ENCODE results near the gene MALRD1. TPM values are rescaled to one million over a fixed set of nuclear protein-coding genes. Genes with fewer than 3 reads are reported as not detected.
A peak's percentile ranks its signal among the peaks of the same experiment; 100 is the strongest.

Gene MALRD1
- total RNA-seq, 1 experiment from 2014 or later, result not detected

DNA sequence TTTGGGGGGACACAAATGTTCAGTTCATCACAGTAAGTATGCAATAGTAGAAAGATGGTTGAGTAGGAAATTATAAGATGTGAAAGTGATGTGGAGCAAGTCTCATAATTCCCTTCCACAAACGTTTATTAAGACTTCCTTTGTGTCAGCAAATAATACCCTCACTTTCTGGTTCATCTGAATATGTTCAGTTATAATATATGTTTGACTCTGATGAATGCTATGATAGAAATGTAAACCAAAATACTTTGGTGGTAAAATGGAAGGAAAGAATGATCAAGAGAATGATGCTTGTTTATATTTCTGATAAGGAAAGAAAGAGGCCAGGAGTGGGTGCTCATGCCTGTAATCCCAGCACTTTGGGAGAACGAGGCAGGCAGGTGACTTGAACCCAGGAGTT lies 655.9 kb downstream of the MALRD1 start:
- no peaks in the 10 kb centered on the region for H3K27me3 ChIP-seq
- H3K27ac ChIP-seq, result no peak overlapping the region
- H3K9me3 ChIP-seq (replicated peaks), result no peaks in the 10 kb centered on the region
- DNase-seq, result no peak
- no peak overlapping the region for H3K4me3 ChIP-seq
- H3K4me1 ChIP-seq, result no peaks in the 10 kb centered on the region; the same call in 1 of the 2 replicates
- no peaks in the 10 kb centered on the region for H3K36me3 ChIP-seq

- H3K9me3 ChIP-seq (replicated peaks), result no peaks in the 10 kb centered on the region
- H3K4me3 ChIP-seq, result no peak overlapping the region
- no peak overlapping the region for H3K27ac ChIP-seq
- H3K4me1 ChIP-seq, result no peaks in the 10 kb centered on the region; the same call in 1 of the 2 replicates
- no peaks in the 10 kb centered on the region for H3K36me3 ChIP-seq
- no peaks in the 10 kb centered on the region for H3K27me3 ChIP-seq
- DNase-seq, result no peak
Observed at GRCh38 chr10:19705250-19705649, 656.6 kb downstream of the MALRD1 start.

DNA sequence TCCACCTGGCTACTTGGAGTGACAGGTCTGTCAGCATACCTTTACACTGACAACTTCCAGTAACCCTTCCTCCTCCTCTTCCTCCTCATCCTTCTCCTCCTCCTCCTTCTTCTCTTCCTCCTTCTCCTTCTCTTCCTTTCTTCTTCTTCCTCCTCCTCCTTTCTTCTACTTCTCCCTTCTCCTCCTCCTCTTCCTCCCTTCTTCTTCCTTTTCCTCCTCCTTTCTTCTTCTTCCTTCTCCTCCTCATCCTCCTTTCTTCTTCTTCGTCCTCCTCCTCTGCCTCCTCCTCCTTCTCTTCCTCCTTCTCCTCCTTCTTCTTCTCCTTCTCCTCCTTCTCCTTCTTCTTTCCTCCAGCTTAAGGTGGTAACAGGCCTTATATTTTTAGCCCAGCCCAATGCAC lies 658.3 kb downstream of the MALRD1 start:
- H3K4me1 ChIP-seq, result no peaks in the 10 kb centered on the region; the same call in 1 of the 2 replicates
- H3K27ac ChIP-seq, result no peak overlapping the region
- no peak for DNase-seq
- no peaks in the 10 kb centered on the region for H3K9me3 ChIP-seq (replicated peaks)
- H3K27me3 ChIP-seq, result no peaks in the 10 kb centered on the region
- no peaks in the 10 kb centered on the region for H3K36me3 ChIP-seq
- no peak overlapping the region for H3K4me3 ChIP-seq

DNA sequence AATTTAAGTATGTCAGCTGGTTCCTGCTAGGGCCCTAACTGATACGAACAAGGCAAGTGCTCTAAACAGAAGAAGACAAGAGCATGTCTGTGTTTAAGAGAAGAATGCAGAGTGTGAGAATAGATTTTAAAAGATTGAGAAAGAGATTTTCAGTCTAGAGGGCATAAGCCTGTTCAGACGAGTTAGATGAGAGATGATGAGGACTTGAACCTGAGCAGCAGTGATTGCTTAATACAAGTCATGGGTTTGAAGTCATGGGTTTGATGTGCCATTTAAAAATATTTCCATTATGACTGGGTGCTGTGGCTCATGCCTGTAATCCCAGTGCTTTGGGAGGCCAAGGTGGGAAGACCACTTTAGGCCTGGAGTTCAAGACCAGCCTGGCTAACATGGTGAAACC lies 658.8 kb downstream of the MALRD1 start:
- H3K27ac ChIP-seq, result no peak overlapping the region
- no peaks in the 10 kb centered on the region for H3K27me3 ChIP-seq
- DNase-seq, result no peak
- H3K36me3 ChIP-seq, result no peaks in the 10 kb centered on the region
- H3K9me3 ChIP-seq (replicated peaks), result no peaks in the 10 kb centered on the region
- no peak overlapping the region for H3K4me3 ChIP-seq
- no peaks in the 10 kb centered on the region for H3K4me1 ChIP-seq

DNA sequence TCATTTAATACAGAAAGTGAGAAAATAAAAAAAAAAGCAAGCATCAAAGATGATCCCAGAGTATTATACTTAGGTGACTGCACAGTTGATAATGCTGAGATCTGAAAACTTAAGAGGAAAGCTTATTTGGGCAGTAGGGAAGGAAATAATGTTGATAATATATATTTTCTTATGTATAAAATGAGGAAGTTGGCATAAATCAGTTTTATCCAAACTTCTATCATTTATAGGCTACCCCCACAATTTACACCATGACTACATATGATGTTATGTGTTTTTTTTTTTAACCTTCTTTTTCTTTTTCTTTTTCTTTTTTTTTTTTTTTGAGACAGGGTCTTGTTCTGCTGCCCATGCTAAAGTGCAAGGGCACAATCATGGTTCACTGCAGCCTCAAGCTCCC lies 659.4 kb downstream of the MALRD1 start:
- Histone ChIP-seq H3K27ac (no peak overlapping the region), H3K4me1 (no peaks in the 10 kb centered on the region), H3K9me3 (replicated peaks) (no peaks in the 10 kb centered on the region), H3K27me3 (no peaks in the 10 kb centered on the region), H3K36me3 (no peaks in the 10 kb centered on the region), H3K4me3 (no peak overlapping the region)
- DNase-seq, result no peak

DNA sequence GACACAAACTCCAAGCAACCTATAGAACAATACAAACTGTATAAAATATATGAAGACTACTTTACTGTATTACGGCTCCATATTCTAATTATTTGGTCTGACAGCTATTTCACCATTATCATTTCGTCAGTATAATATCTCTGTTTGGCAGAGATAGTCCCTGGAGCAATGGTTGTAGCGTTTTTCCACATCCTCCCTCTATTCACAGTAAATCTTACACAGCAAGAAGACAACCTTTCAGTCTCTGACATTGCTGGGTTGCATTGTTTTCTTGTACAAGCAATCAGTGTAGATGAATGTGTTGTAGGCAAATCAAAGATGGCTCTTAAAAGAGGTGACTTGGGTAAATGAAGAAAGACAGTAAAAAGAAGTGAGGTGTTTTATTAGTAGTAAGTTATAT lies 662.0 kb downstream of the MALRD1 start:
- DNase-seq, result no peak
- H3K27ac ChIP-seq, result no peak overlapping the region

DNA sequence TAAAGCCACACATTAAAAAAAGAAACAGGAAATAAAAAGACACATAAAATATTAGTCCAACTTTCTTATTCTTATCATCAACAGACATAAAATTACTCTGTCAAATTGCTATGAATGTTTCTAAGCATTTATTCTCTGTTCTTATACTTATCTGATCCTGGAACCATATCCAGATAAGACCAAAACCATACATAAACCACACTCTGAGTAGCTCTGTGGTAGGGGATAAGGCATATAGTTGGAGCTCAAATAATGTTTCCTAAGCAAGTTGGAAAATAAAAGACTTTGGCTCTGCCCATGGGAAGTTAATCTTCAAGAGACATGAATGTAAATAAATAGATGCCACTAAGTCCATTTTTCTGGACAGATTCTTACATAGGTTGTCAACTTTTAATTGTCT lies 664.6 kb downstream of the MALRD1 start:
- Histone ChIP-seq H3K4me3 (no peak overlapping the region), H3K27ac (no peak overlapping the region), H3K4me1 (no peaks in the 10 kb centered on the region), H3K36me3 (no peaks in the 10 kb centered on the region), H3K9me3 (replicated peaks) (no peaks in the 10 kb centered on the region), H3K27me3 (no peaks in the 10 kb centered on the region)
- no peak for DNase-seq

More for the DNA sequence above, 662.0 kb downstream of the MALRD1 start:
- Histone ChIP-seq H3K9me3 (replicated peaks) (no peaks in the 10 kb centered on the region), H3K4me1 (no peaks in the 10 kb centered on the region), H3K27me3 (no peaks in the 10 kb centered on the region), H3K4me3 (no peak overlapping the region), H3K36me3 (no peaks in the 10 kb centered on the region)

DNA sequence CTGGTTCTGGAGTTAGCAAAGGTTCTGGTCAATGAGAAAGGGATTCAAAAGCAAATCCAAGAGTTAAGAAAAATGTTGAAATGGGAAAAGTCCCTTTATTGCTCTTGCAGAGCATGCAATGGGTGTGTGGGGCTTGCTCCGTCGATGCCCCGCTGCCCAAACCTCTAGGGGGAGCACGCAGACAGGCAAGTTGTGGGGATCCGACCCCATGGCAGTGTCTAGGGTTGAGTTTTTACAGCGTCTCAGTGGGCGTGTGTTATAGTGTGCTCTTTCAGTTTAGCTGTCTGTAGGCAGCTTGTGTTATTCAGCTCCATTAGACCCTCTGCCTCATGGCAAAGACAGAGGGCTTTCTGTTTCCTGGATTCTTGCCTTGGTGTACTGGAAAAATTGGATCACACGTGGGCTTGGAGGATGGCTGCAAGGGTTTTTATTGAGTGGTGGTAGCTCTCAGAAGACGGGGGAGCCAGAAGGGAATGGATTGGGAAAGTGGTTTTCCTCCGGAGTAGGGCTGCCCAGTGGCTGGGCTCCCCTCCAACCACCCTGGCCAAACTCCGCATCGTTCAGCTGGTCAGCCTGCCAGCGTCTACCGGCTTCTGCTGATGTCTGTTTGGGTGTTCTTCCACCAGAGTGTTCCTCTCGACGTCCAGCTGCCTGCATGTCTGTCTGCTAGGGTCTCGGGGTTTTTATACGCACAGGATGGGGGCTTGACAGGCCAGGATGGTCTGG lies 665.4 kb downstream of the MALRD1 start:
- H3K36me3 ChIP-seq, result no peaks in the 10 kb centered on the region
- H3K27me3 ChIP-seq, result no peaks in the 10 kb centered on the region

GRCh38 chr10:19719284-19719683 lies 670.7 kb downstream of the MALRD1 start:
- no peaks in the 10 kb centered on the region for H3K9me3 ChIP-seq (replicated peaks)
- no peak overlapping the region for H3K4me3 ChIP-seq
- H3K27ac ChIP-seq, result no peak overlapping the region
- no peaks in the 10 kb centered on the region for H3K27me3 ChIP-seq
- no peaks in the 10 kb centered on the region for H3K36me3 ChIP-seq
- 0 out of 2 replicates have a peak, but pooled peaks cover 4% of the 10 kb centered on the region for H3K4me1 ChIP-seq
- peak; percentile 18 to 64 for DNase-seq

More for the DNA sequence above, 665.4 kb downstream of the MALRD1 start:
- Histone ChIP-seq H3K4me1 (no peaks in the 10 kb centered on the region), H3K9me3 (replicated peaks) (no peaks in the 10 kb centered on the region), H3K4me3 (no peak overlapping the region), H3K27ac (no peak overlapping the region)
- peak; percentile 13 to 24 for DNase-seq

- Histone ChIP-seq H3K9me3 (replicated peaks) (no peaks in the 10 kb centered on the region), H3K27ac (no peak overlapping the region), H3K4me3 (no peak overlapping the region), H3K36me3 (no peaks in the 10 kb centered on the region), H3K4me1 (peaks cover 14% of the 10 kb centered on the region; the same call in 1 of the 2 replicates), H3K27me3 (no peaks in the 10 kb centered on the region)
- no peak for DNase-seq
Observed at GRCh38 chr10:19724287-19724686, 675.7 kb downstream of the MALRD1 start.

- Histone ChIP-seq H3K4me3 (peak overlapping the region; percentile 30; the same call in 1 of the 2 replicates), H3K27ac (peak overlapping the region; percentile 58), H3K27me3 (no peaks in the 10 kb centered on the region), H3K9me3 (replicated peaks) (no peaks in the 10 kb centered on the region), H3K36me3 (no peaks in the 10 kb centered on the region), H3K4me1 (peaks cover 10% of the 10 kb centered on the region; the same call in 1 of the 2 replicates)
- DNase-seq, result peak; percentile 49 to 73
Observed at GRCh38 chr10:19728376-19728775, 679.8 kb downstream of the MALRD1 start.

- Histone ChIP-seq H3K4me1 (peaks cover 10% of the 10 kb centered on the region; the same call in 1 of the 2 replicates), H3K36me3 (no peaks in the 10 kb centered on the region), H3K4me3 (no peak overlapping the region), H3K27ac (peak overlapping the region; percentile 58; the same call in 1 of the 2 replicates), H3K9me3 (replicated peaks) (no peaks in the 10 kb centered on the region), H3K27me3 (no peaks in the 10 kb centered on the region)
- DNase-seq, result peak in 1 of 2 experiments; percentile 19
Observed at GRCh38 chr10:19728964-19729363, 680.4 kb downstream of the MALRD1 start.

- Histone ChIP-seq H3K4me3 (no peak overlapping the region), H3K9me3 (replicated peaks) (no peaks in the 10 kb centered on the region), H3K4me1 (peaks cover 10% of the 10 kb centered on the region; the same call in 1 of the 2 replicates), H3K27ac (no peak overlapping the region), H3K27me3 (no peaks in the 10 kb centered on the region), H3K36me3 (no peaks in the 10 kb centered on the region)
- no peak for DNase-seq
Observed at GRCh38 chr10:19730167-19730906, 681.7 kb downstream of the MALRD1 start.

DNA sequence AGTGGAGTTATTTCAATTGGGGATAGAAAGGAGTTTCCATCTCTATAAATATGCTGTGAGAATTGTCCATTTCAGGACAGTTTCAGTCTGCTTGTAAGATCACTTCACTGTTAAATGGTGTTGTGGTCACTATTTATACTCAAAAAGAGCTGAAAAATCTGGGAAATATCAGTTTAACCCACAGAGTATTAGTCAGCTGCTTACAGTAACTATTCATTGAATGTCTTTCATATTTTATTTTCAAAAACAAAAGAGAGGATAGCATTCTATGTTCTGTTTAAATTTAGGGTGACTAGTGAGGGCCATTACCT lies 682.3 kb downstream of the MALRD1 start:
- peaks cover 10% of the 10 kb centered on the region; the same call in 1 of the 2 replicates for H3K4me1 ChIP-seq
- H3K4me3 ChIP-seq, result no peak overlapping the region
- H3K36me3 ChIP-seq, result no peaks in the 10 kb centered on the region
- no peaks in the 10 kb centered on the region for H3K9me3 ChIP-seq (replicated peaks)
- H3K27ac ChIP-seq, result no peak overlapping the region
- H3K27me3 ChIP-seq, result no peaks in the 10 kb centered on the region
- DNase-seq, result no peak

DNA sequence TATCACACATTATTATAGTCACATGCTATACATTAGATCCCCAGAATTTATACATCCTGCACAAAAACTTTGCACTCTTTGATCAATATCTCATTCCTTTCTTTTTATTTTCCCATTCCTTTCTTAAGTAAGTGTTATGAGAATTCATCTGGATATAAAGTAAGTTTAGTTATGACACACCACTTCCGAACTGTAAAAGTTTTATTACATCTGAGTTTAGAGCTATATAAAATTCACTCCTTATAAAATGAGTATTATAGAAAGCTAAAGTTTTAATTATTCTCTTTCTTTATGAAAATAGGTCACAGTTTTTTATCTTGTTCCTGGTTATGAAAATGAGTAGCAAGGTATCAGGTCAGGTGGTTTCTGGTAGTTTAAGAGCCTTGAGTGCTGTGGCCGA lies 683.0 kb downstream of the MALRD1 start:
- Histone ChIP-seq H3K4me3 (no peak overlapping the region), H3K27me3 (no peaks in the 10 kb centered on the region), H3K36me3 (no peaks in the 10 kb centered on the region), H3K4me1 (peaks cover 10% of the 10 kb centered on the region; the same call in 1 of the 2 replicates), H3K27ac (no peak overlapping the region), H3K9me3 (replicated peaks) (no peaks in the 10 kb centered on the region)
- DNase-seq, result no peak
